NCI-H2081 (cell line): Measurements from ENCODE around the gene ATP5MC2.
A peak's percentile ranks its signal among the peaks of the same experiment; 100 is the strongest.
"Not testable (repeated sequence)": the region's sequence is repeated elsewhere in the genome, so short reads cannot be mapped to it uniquely, and the experiment has no call there.

Experiments
- DNase-seq, 2 experiments: peaks; one replicate each; lab custom pipeline; 2025; lab: John Stamatoyannopoulos, UW

ATP5MC2 gene

GRCh38 chr12:53646300-53646699 lies 29.6 kb downstream of the ATP5MC2 start:
- not testable (repeated sequence) for DNase-seq

- DNase-seq: no peak
These were observed 30.7 kb downstream of the ATP5MC2 start for GRCh38 chr12:53645165-53645564.

- DNase-seq: no peak
These were observed 31.8 kb downstream of the ATP5MC2 start for GRCh38 chr12:53644133-53644532.

GRCh38 chr12:53643232-53643979 lies 32.5 kb downstream of the ATP5MC2 start:
- DNase-seq: no peak

- DNase-seq: no peak
These were observed 37.8 kb downstream of the ATP5MC2 start for GRCh38 chr12:53638057-53638456.

GRCh38 chr12:53636641-53637040 lies 39.2 kb downstream of the ATP5MC2 start:
- DNase-seq: no peak

GRCh38 chr12:53635708-53636107 lies 40.2 kb downstream of the ATP5MC2 start:
- DNase-seq: not testable (repeated sequence)

GRCh38 chr12:53631721-53632120 lies 44.2 kb downstream of the ATP5MC2 start:
- DNase-seq: no peak

GRCh38 chr12:53627919-53628318 lies 48.0 kb downstream of the ATP5MC2 start:
- DNase-seq: no peak

GRCh38 chr12:53626702-53627169 lies 49.1 kb downstream of the ATP5MC2 start:
- DNase-seq: no peak

- DNase-seq: peak; percentile 97
These were observed 49.8 kb downstream of the ATP5MC2 start, which contains the start of gene ATF7 for GRCh38 chr12:53625946-53626701. TSS of gene ATF7 (minus strand) at chr12:53626382. CDS start at chr12:53601000, 25,382 bp downstream.

- no peak for DNase-seq
These were observed 50.4 kb downstream of the ATP5MC2 start for GRCh38 chr12:53625373-53625945.

- DNase-seq: no peak
These were observed 50.9 kb downstream of the ATP5MC2 start for GRCh38 chr12:53624956-53625355.

GRCh38 chr12:53624458-53624857 lies 51.4 kb downstream of the ATP5MC2 start:
- no peak for DNase-seq

GRCh38 chr12:53623548-53624385 lies 52.1 kb downstream of the ATP5MC2 start:
- no peak for DNase-seq

- DNase-seq: no peak
These were observed 53.2 kb downstream of the ATP5MC2 start for GRCh38 chr12:53622724-53623123.

GRCh38 chr12:53618275-53618674 lies 57.6 kb downstream of the ATP5MC2 start:
- DNase-seq: no peak

GRCh38 chr12:53617700-53618099 lies 58.2 kb downstream of the ATP5MC2 start:
- no peak for DNase-seq

- DNase-seq: no peak
These were observed 58.9 kb downstream of the ATP5MC2 start for GRCh38 chr12:53616950-53617349.
